IPS-20b (cell line): ENCODE measurements around the gene MYO7A.

Experiments used
- H3K27ac ChIP-seq: one replicate; pipeline ENCODE4 v1.5.1; 2013; ENCODE audit warnings: low read length
- H3K27me3 ChIP-seq: 2 replicates; pipeline ENCODE4 v1.6.1; 2013; ENCODE audit warnings: mild to moderate bottlenecking, low read length, inconsistent platforms; ENCODE audit not compliant: insufficient read depth
- H3K36me3 ChIP-seq: 2 replicates; pipeline ENCODE4 v1.6.1; 2013; ENCODE audit warnings: low read depth, mild to moderate bottlenecking, inconsistent platforms, low read length, moderate library complexity; ENCODE audit not compliant: insufficient read depth
- H3K4me1 ChIP-seq: 2 replicates; pipeline ENCODE4 v1.6.1; 2013; ENCODE audit warnings: mild to moderate bottlenecking, control low read depth, inconsistent platforms, low read length, moderate library complexity; ENCODE audit not compliant: insufficient read depth
- H3K4me3 ChIP-seq: 2 replicates; pipeline ENCODE4 v1.5.1; 2013; ENCODE audit warnings: mild to moderate bottlenecking, low read length, inconsistent platforms
- H3K9ac ChIP-seq: 2 replicates; pipeline ENCODE4 v1.6.1; 2013; ENCODE audit warnings: low read depth, mild to moderate bottlenecking, inconsistent platforms, low read length, moderate library complexity
- H3K9me3 ChIP-seq: 2 replicates; pipeline ENCODE4 v1.6.1; 2013; ENCODE audit warnings: mild to moderate bottlenecking, low read depth, low read length, inconsistent platforms; ENCODE audit not compliant: insufficient read depth

The MYO7A gene

GRCh38 chr11:77144857-77145428 lies 16.9 kb downstream of the MYO7A start:
- H3K27me3 ChIP-seq, result peaks cover 15% of the 10 kb centered on the region
- no peak overlapping the region for H3K4me3 ChIP-seq
- no peak overlapping the region for H3K27ac ChIP-seq
- H3K9me3 ChIP-seq, result no peaks in the 10 kb centered on the region
- peaks cover 3% of the 10 kb centered on the region; the same call in 1 of the 2 replicates for H3K4me1 ChIP-seq
- no peaks in the 10 kb centered on the region for H3K36me3 ChIP-seq
- no peak overlapping the region for H3K9ac ChIP-seq

- H3K36me3 ChIP-seq, result no peaks in the 10 kb centered on the region
- no peak overlapping the region for H3K9ac ChIP-seq
- no peak overlapping the region for H3K27ac ChIP-seq
- peaks cover 15% of the 10 kb centered on the region for H3K27me3 ChIP-seq
- no peak overlapping the region for H3K4me3 ChIP-seq
- no peaks in the 10 kb centered on the region; the same call in 1 of the 2 replicates for H3K4me1 ChIP-seq
- H3K9me3 ChIP-seq, result no peaks in the 10 kb centered on the region
Measured at GRCh38 chr11:77146261-77147035, 18.4 kb downstream of the MYO7A start.

- no peaks in the 10 kb centered on the region for H3K36me3 ChIP-seq
- H3K9ac ChIP-seq, result no peak overlapping the region
- peaks cover 15% of the 10 kb centered on the region for H3K27me3 ChIP-seq
- peak overlapping the region; percentile 73; the same call in 1 of the 2 replicates for H3K4me3 ChIP-seq
- no peak overlapping the region for H3K27ac ChIP-seq
- H3K4me1 ChIP-seq, result no peaks in the 10 kb centered on the region; the same call in 1 of the 2 replicates
- H3K9me3 ChIP-seq, result no peaks in the 10 kb centered on the region
Measured at GRCh38 chr11:77147036-77147315, 18.9 kb downstream of the MYO7A start.

- no peaks in the 10 kb centered on the region for H3K36me3 ChIP-seq
- H3K4me1 ChIP-seq, result no peaks in the 10 kb centered on the region; the same call in 1 of the 2 replicates
- H3K4me3 ChIP-seq, result peak overlapping the region; percentile 73
- no peak overlapping the region for H3K27ac ChIP-seq
- H3K9me3 ChIP-seq, result no peaks in the 10 kb centered on the region
- peaks cover 15% of the 10 kb centered on the region for H3K27me3 ChIP-seq
- peak overlapping the region; percentile 55; the same call in 1 of the 2 replicates for H3K9ac ChIP-seq
Measured at GRCh38 chr11:77147668-77148321, 19.7 kb downstream of the MYO7A start.

GRCh38 chr11:77148963-77149715 lies 21.1 kb downstream of the MYO7A start:
- H3K36me3 ChIP-seq, result no peaks in the 10 kb centered on the region
- no peak overlapping the region for H3K9ac ChIP-seq
- H3K27ac ChIP-seq, result no peak overlapping the region

GRCh38 chr11:77149716-77150392 lies 21.8 kb downstream of the MYO7A start:
- no peaks in the 10 kb centered on the region for H3K9me3 ChIP-seq
- H3K27me3 ChIP-seq, result peaks cover 15% of the 10 kb centered on the region
- H3K9ac ChIP-seq, result no peak overlapping the region
- no peaks in the 10 kb centered on the region; the same call in 1 of the 2 replicates for H3K4me1 ChIP-seq
- H3K27ac ChIP-seq, result no peak overlapping the region
- no peak overlapping the region for H3K4me3 ChIP-seq
- H3K36me3 ChIP-seq, result no peaks in the 10 kb centered on the region

More at GRCh38 chr11:77148963-77149715, 21.1 kb downstream of the MYO7A start:
- H3K27me3 ChIP-seq, result peaks cover 15% of the 10 kb centered on the region
- no peaks in the 10 kb centered on the region for H3K9me3 ChIP-seq
- no peak overlapping the region for H3K4me3 ChIP-seq
- H3K4me1 ChIP-seq, result no peaks in the 10 kb centered on the region; the same call in 1 of the 2 replicates

GRCh38 chr11:77150836-77151235 lies 22.8 kb downstream of the MYO7A start:
- Histone ChIP-seq H3K27me3 (peaks cover 15% of the 10 kb centered on the region), H3K9ac (no peak overlapping the region), H3K36me3 (no peaks in the 10 kb centered on the region), H3K27ac (no peak overlapping the region), H3K9me3 (no peaks in the 10 kb centered on the region), H3K4me3 (no peak overlapping the region), H3K4me1 (no peaks in the 10 kb centered on the region; the same call in 1 of the 2 replicates)

GRCh38 chr11:77151804-77152509 lies 23.9 kb downstream of the MYO7A start:
- Histone ChIP-seq H3K9ac (no peak overlapping the region), H3K27ac (no peak overlapping the region), H3K9me3 (no peaks in the 10 kb centered on the region), H3K4me1 (no peaks in the 10 kb centered on the region; the same call in 1 of the 2 replicates), H3K36me3 (no peaks in the 10 kb centered on the region), H3K4me3 (no peak overlapping the region), H3K27me3 (peaks cover 11% of the 10 kb centered on the region)

- H3K4me3 ChIP-seq, result no peak overlapping the region
- H3K27ac ChIP-seq, result no peak overlapping the region
- no peaks in the 10 kb centered on the region for H3K9me3 ChIP-seq
- H3K9ac ChIP-seq, result no peak overlapping the region
- peaks cover 3% of the 10 kb centered on the region for H3K27me3 ChIP-seq
- no peaks in the 10 kb centered on the region for H3K36me3 ChIP-seq
- H3K4me1 ChIP-seq, result no peaks in the 10 kb centered on the region; the same call in 1 of the 2 replicates
Measured at GRCh38 chr11:77152846-77153245, 24.8 kb downstream of the MYO7A start.

GRCh38 chr11:77153276-77154185 lies 25.5 kb downstream of the MYO7A start:
- Histone ChIP-seq H3K4me3 (no peak overlapping the region), H3K36me3 (no peaks in the 10 kb centered on the region), H3K27me3 (no peaks in the 10 kb centered on the region; the same call in 1 of the 2 replicates), H3K27ac (no peak overlapping the region), H3K9me3 (no peaks in the 10 kb centered on the region), H3K9ac (no peak overlapping the region), H3K4me1 (no peaks in the 10 kb centered on the region)
